CD4-positive, alpha-beta T cell (primary cell): ENCODE measurements around the gene MAN1A1. TPM values are rescaled to one million over a fixed set of nuclear protein-coding genes. Genes with fewer than 3 reads are reported as not detected.

Source experiments
- ATAC-seq: fragments of 200-7000 bp; cut with Tn5 transposase; one replicate; pipeline ENCODE4 v1.10.0; 2022; ENCODE audit warnings: mild to moderate bottlenecking; ENCODE audit not compliant: poor library complexity
- CTCF ChIA-PET: fragments of 350-600 bp; sonication (Branson Sonifier 250); formaldehyde crosslinking; loops from one replicate; lab custom pipeline; 2021; ENCODE audit warnings: antibody characterized with exemption, inconsistent platforms; lab: Charles Lee
- POLR2A ChIA-PET: fragments of 350-600 bp; sonication (Branson Sonifier 250); formaldehyde crosslinking; loops from one replicate; lab custom pipeline; 2021; ENCODE audit warnings: antibody characterized with exemption, inconsistent platforms; lab: Charles Lee
- DNase-seq, 14 experiments: peaks; one replicate each; pipeline ENCODE4 v3.0.0-alpha.2; 2013 to 2020; ENCODE audit warnings: mixed read lengths in 2 of 14
- H3K27ac ChIP-seq, 2 donors: one replicate each; pipeline versions ENCODE4 v1.5.1 to v1.7.0; 2013; ENCODE audit warnings: low read length in 2 of 2, low read depth in 1 of 2, mild to moderate bottlenecking in 1 of 2
- H3K27me3 ChIP-seq, 2 experiments: 1 replicate in 1 of 2; 2 replicates in 1 of 2; pipeline versions ENCODE4 v1.6.1 to v1.7.0; 2013; ENCODE audit warnings: low read length in 2 of 2, control low read depth in 1 of 2, mild to moderate bottlenecking in 1 of 2, moderate library complexity in 1 of 2; ENCODE audit not compliant: insufficient read depth in 2 of 2, control insufficient read depth in 1 of 2
- H3K36me3 ChIP-seq: one replicate; pipeline ENCODE4 v1.6.1; 2013; ENCODE audit warnings: low read length, control low read depth; ENCODE audit not compliant: insufficient read depth
- H3K4me1 ChIP-seq: one replicate; pipeline ENCODE4 v1.6.1; 2013; ENCODE audit warnings: low read length, control low read depth; ENCODE audit not compliant: insufficient read depth
- H3K4me3 ChIP-seq: one replicate; pipeline ENCODE4 v1.5.1; 2013; ENCODE audit warnings: mild to moderate bottlenecking, low read length, moderate library complexity
- H3K9me3 ChIP-seq, 2 experiments: 1 replicate in 1 of 2; 2 replicates in 1 of 2; pipeline versions ENCODE4 v1.6.1 to v1.7.0; 2013; ENCODE audit warnings: low read length in 2 of 2, mild to moderate bottlenecking in 2 of 2, control low read depth in 1 of 2, moderate library complexity in 1 of 2; ENCODE audit not compliant: control insufficient read depth in 1 of 2, insufficient read depth in 1 of 2
- H3K27ac Mint-ChIP-seq: one replicate; pipeline ENCODE4 v1.8.0; 2020; ENCODE audit warnings: mixed read lengths
- H3K27me3 Mint-ChIP-seq: one replicate; pipeline ENCODE4 v1.8.0; 2021; ENCODE audit warnings: mixed read lengths
- H3K36me3 Mint-ChIP-seq: one replicate; pipeline ENCODE4 v1.8.0; 2021; ENCODE audit warnings: low read depth, mixed read lengths
- H3K4me1 Mint-ChIP-seq: one replicate; pipeline ENCODE4 v1.8.0; 2021; ENCODE audit warnings: low read depth, mixed read lengths
- H3K4me3 Mint-ChIP-seq: one replicate; pipeline ENCODE4 v1.8.0; 2020; ENCODE audit warnings: mild to moderate bottlenecking, mixed read lengths
- H3K9me3 Mint-ChIP-seq: one replicate; pipeline ENCODE4 v1.8.0; 2020; ENCODE audit warnings: mixed read lengths
- CTCF ChIP-seq: fragments of 200-600 bp; IDR thresholded peaks from one replicate; pipeline ENCODE4 v1.8.0; 2022; ENCODE audit warnings: antibody characterized with exemption, mild to moderate bottlenecking
- intact Hi-C, 2 experiments: fragments of 100-400 bp; cut with DNase I in 1 of 2; cut with micrococcal nuclease in 1 of 2; formaldehyde crosslinking; loops; one replicate each; pipeline versions ENCODE4 v1.15.1 to v1.9.0; 2023 to 2025; cut with DNase I, micrococcal nuclease
- total RNA-seq, 174 experiments: library from RNA in 2 of 174; stranded (reverse) in 2 of 174; gene quantifications; one replicate each; pipeline ENCODE4 v1.2.3 and lab custom pipeline; 2021 to 2026

MAN1A1 gene
- total RNA-seq, 2 experiments from 2014 or later = 4.5 to 4.9 TPM

DNA sequence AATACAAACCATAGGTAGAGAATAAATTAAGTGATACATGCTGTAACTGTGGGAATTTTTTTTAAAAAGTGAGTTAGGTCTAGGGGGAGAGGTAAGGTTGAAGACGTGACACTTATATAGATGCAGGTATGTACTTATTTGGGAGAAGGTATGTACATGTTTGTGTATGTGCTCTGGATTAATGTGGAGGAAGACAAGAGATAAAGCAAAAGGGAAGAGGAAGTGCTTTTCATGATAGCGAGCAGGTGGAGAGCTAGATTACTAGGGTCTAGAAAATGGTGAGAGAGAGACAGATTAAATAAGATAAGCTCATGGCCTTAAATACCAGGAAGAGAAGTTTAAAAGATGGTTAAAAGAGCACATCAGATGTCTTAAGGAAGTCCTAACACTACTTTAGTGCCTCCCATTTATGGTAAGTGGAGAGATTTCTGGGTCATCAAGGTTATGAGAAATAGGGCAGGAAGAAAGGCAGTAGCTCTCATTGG, 92.5 kb downstream of the MAN1A1 start:
- H3K27ac Mint-ChIP-seq = no peak overlapping the region
- ATAC-seq = no peak
- POLR2A ChIA-PET = no interaction called here

DNA sequence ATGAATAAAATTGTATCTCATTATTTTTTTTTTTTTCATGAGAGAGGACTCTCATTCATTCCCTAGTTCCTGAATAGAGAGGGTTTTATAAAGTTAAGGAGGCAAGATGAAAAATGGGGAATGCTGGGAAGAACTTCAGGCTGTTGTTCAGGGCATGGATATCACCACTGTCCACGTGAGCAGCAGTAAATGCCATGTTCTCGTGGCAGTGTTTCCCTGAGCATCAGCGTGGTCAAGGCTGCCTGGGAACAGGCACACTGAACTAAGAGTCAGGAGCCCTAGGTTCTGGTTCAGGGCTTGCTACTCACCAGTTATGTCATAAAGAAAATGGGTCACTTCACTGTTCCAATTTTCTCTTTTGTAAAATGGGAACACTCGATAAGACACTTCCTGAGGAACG, 93.2 kb downstream of the MAN1A1 start:
- POLR2A ChIA-PET = no interaction called here
- H3K4me3 Mint-ChIP-seq = no peak overlapping the region
- Histone ChIP-seq H3K27me3 (no peaks in the 10 kb centered on the region), H3K4me1 (peaks cover 2% of the 10 kb centered on the region), H3K27ac (no peak overlapping the region), H3K4me3 (no peak overlapping the region), H3K36me3 (no peaks in the 10 kb centered on the region), H3K9me3 (no peaks in the 10 kb centered on the region)
- no peak for TF ChIP-seq CTCF
- CTCF ChIA-PET = interaction anchor here (0.7 to 1.3 kb wide), 2 partner anchors 10 to 1650 kb away, joined by 3 read pairs; no protein-coding TSS in a partner anchor
- no peak overlapping the region for H3K27ac Mint-ChIP-seq
- peaks cover 24% of the 10 kb centered on the region for H3K4me1 Mint-ChIP-seq
- ATAC-seq (no peak), DNase-seq (no peak)
- no peaks in the 10 kb centered on the region for H3K9me3 Mint-ChIP-seq
- intact Hi-C loops = no loop called here
- no peaks in the 10 kb centered on the region for H3K27me3 Mint-ChIP-seq
- H3K36me3 Mint-ChIP-seq = no peaks in the 10 kb centered on the region

More for the DNA sequence above, 92.5 kb downstream of the MAN1A1 start:
- Mint-ChIP-seq H3K9me3 (no peaks in the 10 kb centered on the region), H3K27me3 (no peaks in the 10 kb centered on the region), H3K4me3 (no peak overlapping the region), H3K4me1 (peaks cover 24% of the 10 kb centered on the region), H3K36me3 (no peaks in the 10 kb centered on the region)
- CTCF ChIA-PET = no interaction called here
- intact Hi-C loops = no loop called here
- Histone ChIP-seq H3K27ac (no peak overlapping the region), H3K4me3 (no peak overlapping the region), H3K9me3 (no peaks in the 10 kb centered on the region), H3K27me3 (no peaks in the 10 kb centered on the region), H3K36me3 (no peaks in the 10 kb centered on the region), H3K4me1 (peaks cover 2% of the 10 kb centered on the region)
- TF ChIP-seq CTCF = no peak
- peak in 3 of 14 experiments; percentile 3 to 31 (median 14) for DNase-seq

GRCh38 chr6:119255492-119255891, 94.1 kb downstream of the MAN1A1 start:
- no peaks in the 10 kb centered on the region for H3K36me3 Mint-ChIP-seq
- TF ChIP-seq CTCF = no peak
- H3K9me3 Mint-ChIP-seq = no peaks in the 10 kb centered on the region
- Histone ChIP-seq H3K4me1 (peaks cover 2% of the 10 kb centered on the region), H3K9me3 (no peaks in the 10 kb centered on the region), H3K36me3 (no peaks in the 10 kb centered on the region), H3K4me3 (no peak overlapping the region), H3K27me3 (no peaks in the 10 kb centered on the region), H3K27ac (no peak overlapping the region)
- ATAC-seq = no peak
- H3K4me1 Mint-ChIP-seq = peaks cover 24% of the 10 kb centered on the region
- ChIA-PET POLR2A (no interaction called here), CTCF (interaction anchor here (0.7 to 1.3 kb wide), 2 partner anchors 9 to 1649 kb away, joined by 3 read pairs; no protein-coding TSS in a partner anchor)
- no peak overlapping the region for H3K27ac Mint-ChIP-seq
- H3K4me3 Mint-ChIP-seq = no peak overlapping the region
- no peaks in the 10 kb centered on the region for H3K27me3 Mint-ChIP-seq
- intact Hi-C loops = no loop called here
- peak in 4 of 14 experiments; percentile 7 to 39 (median 26) for DNase-seq
